A673 (cell line): Measurements from ENCODE around the gene ELOVL3. TPM values are rescaled to one million over a fixed set of nuclear protein-coding genes. Genes with fewer than 3 reads are reported as not detected.

Source experiments
- BruUV-seq: library from RNA; stranded (reverse); fragments of 400-500 nt; replicated peaks from 2 replicates; lab custom pipeline; 2021; lab: Mats Ljungman, UMichigan
- CTCF ChIA-PET: fragments of 300-600 bp; sonication (Branson Sonifier 250); formaldehyde crosslinking; loops from one replicate; lab custom pipeline; 2022; ENCODE audit warnings: antibody characterized with exemption; lab: Charles Lee
- POLR2A ChIA-PET: fragments of 300-600 bp; sonication (Branson Sonifier 250); formaldehyde crosslinking; loops from one replicate; lab custom pipeline; 2022; ENCODE audit warnings: antibody characterized with exemption; ENCODE audit not compliant: low non-redundant PET; lab: Charles Lee
- DNase-seq: peaks from one replicate; pipeline ENCODE4 v3.0.0-alpha.2; 2015; ENCODE audit warnings: low spot score
- H3K27ac ChIP-seq: fragments of 200-600 bp; sonication (generic); 2 replicates; pipeline ENCODE4 v1.5.1; 2016; ENCODE audit warnings: mixed run types, low read depth, mild to moderate bottlenecking, mixed read lengths, antibody characterized with exemption, low read length; ENCODE audit not compliant: poor library complexity, severe bottlenecking
- H3K27me3 ChIP-seq: fragments of 200-600 bp; sonication (generic); replicated peaks from 2 replicates; pipeline ENCODE4 v1.6.1; 2017; ENCODE audit warnings: mixed run types, low read depth, mild to moderate bottlenecking, mixed read lengths, antibody characterized with exemption, low read length; ENCODE audit not compliant: insufficient read depth, poor library complexity
- H3K36me3 ChIP-seq: fragments of 200-600 bp; sonication (generic); 2 replicates; pipeline ENCODE4 v1.6.1; 2016; ENCODE audit warnings: mixed run types, mild to moderate bottlenecking, mixed read lengths, antibody characterized with exemption, low read length; ENCODE audit not compliant: insufficient read depth, poor library complexity, severe bottlenecking
- H3K4me1 ChIP-seq: fragments of 200-600 bp; sonication (generic); 2 replicates; pipeline ENCODE4 v1.6.1; 2017; ENCODE audit warnings: mixed run types, mild to moderate bottlenecking, mixed read lengths, antibody characterized with exemption, low read length; ENCODE audit not compliant: insufficient read depth, poor library complexity, severe bottlenecking
- H3K4me3 ChIP-seq: fragments of 200-600 bp; sonication (generic); 2 replicates; pipeline ENCODE4 v1.5.1; 2016; ENCODE audit warnings: low read depth, mixed run types, mild to moderate bottlenecking, mixed read lengths, low read length; ENCODE audit not compliant: poor library complexity, severe bottlenecking
- H3K9me3 ChIP-seq: fragments of 200-600 bp; sonication (generic); 2 replicates; pipeline ENCODE4 v1.6.1; 2016; ENCODE audit warnings: mixed run types, low read depth, mild to moderate bottlenecking, mixed read lengths, antibody characterized with exemption, low read length; ENCODE audit not compliant: poor library complexity, severe bottlenecking
- CTCF ChIP-seq: fragments of 300-800, 200-600 bp; sonication (generic); conservative IDR thresholded peaks from 2 replicates; pipeline ENCODE4 v1.5.1; 2017; ENCODE audit warnings: low read depth, mild to moderate bottlenecking, antibody characterized with exemption, low read length, moderate library complexity, mixed read lengths
- EZH2 ChIP-seq: fragments of 200-600 bp; sonication (generic); IDR thresholded peaks from 2 replicates; pipeline ENCODE4 v1.6.1; 2017; ENCODE audit warnings: borderline replicate concordance, low read depth, mild to moderate bottlenecking, mixed read lengths, antibody characterized with exemption, low read length; ENCODE audit not compliant: poor library complexity, severe bottlenecking
- intact Hi-C: fragments of 100-400 bp; cut with micrococcal nuclease; formaldehyde crosslinking; loops from one replicate; pipeline ENCODE4 v1.10.0; 2022; ENCODE audit not compliant: unreplicated experiment
- total RNA-seq: library from RNA; stranded (reverse); gene quantifications from 2 replicates; pipeline ENCODE4 v1.2.3, GENCODE V29; 2021

ELOVL3 gene
- total RNA-seq, 1 experiment from 2014 or later, result not detected

GRCh38 chr10:102255404-102255803, 29.3 kb downstream of the ELOVL3 start:
- intact Hi-C loops, result no loop called here
- no peaks in the 10 kb centered on the region for H3K4me1 ChIP-seq
- no peak for DNase-seq
- no TSS peak for BruUV-seq
- H3K27me3 ChIP-seq, result no peaks in the 10 kb centered on the region
- POLR2A ChIA-PET, result no interaction called here
- CTCF ChIA-PET, result no interaction called here
- TF ChIP-seq EZH2, result no peak
- TF ChIP-seq CTCF, result no peak
- no peak overlapping the region for H3K27ac ChIP-seq
- H3K36me3 ChIP-seq, result peaks cover 8% of the 10 kb centered on the region
- H3K4me3 ChIP-seq, result no peak overlapping the region
- no peaks in the 10 kb centered on the region for H3K9me3 ChIP-seq

GRCh38 chr10:102261196-102261595, 35.1 kb downstream of the ELOVL3 start:
- TSS peak; percentile 9 for BruUV-seq
- TF ChIP-seq CTCF, result no peak
- no peak for TF ChIP-seq EZH2
- Histone ChIP-seq H3K27ac (no peak overlapping the region), H3K4me3 (no peak overlapping the region), H3K9me3 (no peaks in the 10 kb centered on the region), H3K4me1 (no peaks in the 10 kb centered on the region), H3K36me3 (peaks cover 24% of the 10 kb centered on the region), H3K27me3 (no peaks in the 10 kb centered on the region)
- intact Hi-C loops, result no loop called here
- ChIA-PET CTCF (no interaction called here), POLR2A (no interaction called here)
- DNase-seq, result no peak

GRCh38 chr10:102261842-102262241, 35.7 kb downstream of the ELOVL3 start:
- no peak for DNase-seq
- POLR2A ChIA-PET, result no interaction called here
- Histone ChIP-seq H3K4me3 (no peak overlapping the region), H3K27me3 (no peaks in the 10 kb centered on the region), H3K9me3 (no peaks in the 10 kb centered on the region), H3K4me1 (no peaks in the 10 kb centered on the region), H3K27ac (no peak overlapping the region), H3K36me3 (peaks cover 24% of the 10 kb centered on the region)
- intact Hi-C loops, result no loop called here
- BruUV-seq, result no TSS peak
- TF ChIP-seq EZH2 (no peak), CTCF (no peak)
- CTCF ChIA-PET, result no interaction called here
